Liver (tissue), 9 donors: ENCODE results near the gene SCLT1. TPM values are rescaled to one million over a fixed set of nuclear protein-coding genes. Genes with fewer than 3 reads are reported as not detected.
A peak's percentile ranks its signal among the peaks of the same experiment; 100 is the strongest.

ENCODE experiments used
- DNase-seq: peaks from one replicate; pipeline ENCODE4 v3.0.0-alpha.2; 2017; ENCODE audit warnings: low spot score
- H3K27ac ChIP-seq, 2 donors: one replicate each; pipeline ENCODE4 v1.7.0; 2013; ENCODE audit warnings: inconsistent platforms in 2 of 2, low read length in 2 of 2, control low read depth in 1 of 2, low read depth in 1 of 2, mild to moderate bottlenecking in 1 of 2
- H3K27me3 ChIP-seq, 4 donors: one replicate each; pipeline versions ENCODE4 v1.6.1 to v1.7.0; 2013; ENCODE audit warnings: low read length in 3 of 4, inconsistent platforms in 1 of 4, mild to moderate bottlenecking in 1 of 4, moderate library complexity in 1 of 4; ENCODE audit not compliant: control insufficient read depth in 4 of 4, insufficient read depth in 4 of 4
- H3K36me3 ChIP-seq, 4 donors: one replicate each; pipeline versions ENCODE4 v1.6.1 to v1.7.0; 2013; ENCODE audit warnings: low read length in 3 of 4, mild to moderate bottlenecking in 3 of 4, low read depth in 1 of 4, moderate library complexity in 1 of 4; ENCODE audit not compliant: control insufficient read depth in 4 of 4, insufficient read depth in 3 of 4
- H3K4me1 ChIP-seq, 4 donors: one replicate each; pipeline versions ENCODE4 v1.6.1 to v1.7.0; 2013; ENCODE audit warnings: low read length in 3 of 4, mild to moderate bottlenecking in 3 of 4, moderate library complexity in 1 of 4; ENCODE audit not compliant: control insufficient read depth in 4 of 4, insufficient read depth in 4 of 4
- H3K4me3 ChIP-seq, 3 donors: one replicate each; pipeline versions ENCODE4 v1.6.1 to v1.7.0; 2013; ENCODE audit warnings: low read length in 3 of 3, control low read depth in 1 of 3, low read depth in 1 of 3, mild to moderate bottlenecking in 1 of 3
- H3K9ac ChIP-seq, 2 donors: one replicate each; pipeline ENCODE4 v1.7.0; 2013; ENCODE audit warnings: low read length in 2 of 2, mild to moderate bottlenecking in 2 of 2, moderate library complexity in 2 of 2, control low read depth in 1 of 2, low read depth in 1 of 2
- H3K9me3 ChIP-seq, 4 donors: one replicate each; pipeline versions ENCODE4 v1.6.1 to v1.7.0; 2013; ENCODE audit warnings: low read length in 3 of 4; ENCODE audit not compliant: control insufficient read depth in 4 of 4
- EGR1 ChIP-seq, 2 donors: IDR thresholded peaks; 2 replicates each; pipeline ENCODE4 v1.6.1; 2016 to 2018; ENCODE audit warnings: antibody characterized with exemption in 2 of 2, low read depth in 2 of 2
- FOXA1 ChIP-seq: IDR thresholded peaks from 2 replicates; pipeline ENCODE4 v1.6.1; 2016; ENCODE audit warnings: antibody characterized with exemption
- FOXA2 ChIP-seq: IDR thresholded peaks from 2 replicates; pipeline ENCODE4 v1.6.1; 2016; ENCODE audit warnings: antibody characterized with exemption
- GABPA ChIP-seq, 2 donors: IDR thresholded peaks in 1 of 2; conservative IDR thresholded peaks in 1 of 2; 2 replicates each; pipeline ENCODE4 v1.6.1; 2016; ENCODE audit warnings: antibody characterized with exemption in 2 of 2, mild to moderate bottlenecking in 1 of 2, moderate library complexity in 1 of 2
- HNF4A ChIP-seq, 2 donors: conservative IDR thresholded peaks; 2 replicates each; pipeline ENCODE4 v1.6.1; 2016; ENCODE audit warnings: antibody characterized with exemption in 2 of 2, mild to moderate bottlenecking in 2 of 2
- NR2F2 ChIP-seq: IDR thresholded peaks from 2 replicates; pipeline ENCODE4 v1.6.1; 2016; ENCODE audit warnings: antibody characterized with exemption
- RAD21 ChIP-seq, 2 donors: IDR thresholded peaks; 2 replicates each; pipeline ENCODE4 v1.6.1; 2016; ENCODE audit warnings: antibody characterized with exemption in 2 of 2, mild to moderate bottlenecking in 2 of 2
- SP1 ChIP-seq: IDR thresholded peaks from 2 replicates; pipeline ENCODE4 v1.6.1; 2018; ENCODE audit warnings: antibody characterized with exemption, mild to moderate bottlenecking
- TAF1 ChIP-seq: conservative IDR thresholded peaks from 2 replicates; pipeline ENCODE4 v1.6.1; 2016; ENCODE audit warnings: antibody characterized with exemption, mild to moderate bottlenecking
- YY1 ChIP-seq: IDR thresholded peaks from 2 replicates; pipeline ENCODE4 v1.6.1; 2016; ENCODE audit warnings: antibody characterized with exemption, mild to moderate bottlenecking
- WGBS: extraction: QIAGEN DNeasy Blood & Tissue Kit; methylation state at CpG from one replicate; pipeline ENCODE4 v1.1.7; 2013; 5-methylcytosine and 5-hydroxymethylcytosine counted together
- polyA plus RNA-seq, 2 donors: library from polyadenylated mRNA; stranded (reverse) in 1 of 2; unstranded in 1 of 2; fragments of 200-250 nt in 1 of 2; fragments of >200 nt in 1 of 2; fragmentation: Nextera tagmentation in 1 of 2; extraction: Ambion mirVana in 1 of 2; gene quantifications; one replicate each; pipeline versions ENCODE4 v1.2.1 to v1.2.3, GENCODE V29; 2013 to 2015
- total RNA-seq, 2 donors: library from RNA; depleted of rRNA; stranded (reverse); fragments of >200 nt; gene quantifications; one replicate each; pipeline ENCODE4 v1.2.3, GENCODE V29; 2014
- TF ChIP-seq, protein P1 (sequence below): IDR thresholded peaks from 2 replicates; pipeline ENCODE4 v1.6.1; 2016; ENCODE audit warnings: antibody characterized with exemption, mild to moderate bottlenecking
- TF ChIP-seq, protein P2 (sequence below): IDR thresholded peaks from 2 replicates; pipeline ENCODE4 v1.6.1; 2016; ENCODE audit warnings: antibody characterized with exemption
- TF ChIP-seq, protein P3 (sequence below): fragments of 150-350 bp; IDR thresholded peaks from 2 replicates; pipeline ENCODE4 v1.5.1; 2017; ENCODE audit warnings: improper control_type of control experiment, low read depth, low read length; ENCODE audit not compliant: missing input control
- TF ChIP-seq, protein P4 (sequence below): IDR thresholded peaks from 2 replicates; pipeline ENCODE4 v1.6.1; 2016; ENCODE audit warnings: antibody characterized with exemption
- TF ChIP-seq, protein P5 (sequence below): IDR thresholded peaks from 2 replicates; pipeline ENCODE4 v1.6.1; 2016; ENCODE audit warnings: antibody characterized with exemption
- donor health status: healthy.
- donor health status: healthy.
- donor health status: healthy.
- donor health status: healthy.
- donor health status: healthy.

Gene SCLT1
- total and polyA plus RNA-seq, 4 donors: 1.2 to 14.2 (median 4.0) TPM

DNA sequence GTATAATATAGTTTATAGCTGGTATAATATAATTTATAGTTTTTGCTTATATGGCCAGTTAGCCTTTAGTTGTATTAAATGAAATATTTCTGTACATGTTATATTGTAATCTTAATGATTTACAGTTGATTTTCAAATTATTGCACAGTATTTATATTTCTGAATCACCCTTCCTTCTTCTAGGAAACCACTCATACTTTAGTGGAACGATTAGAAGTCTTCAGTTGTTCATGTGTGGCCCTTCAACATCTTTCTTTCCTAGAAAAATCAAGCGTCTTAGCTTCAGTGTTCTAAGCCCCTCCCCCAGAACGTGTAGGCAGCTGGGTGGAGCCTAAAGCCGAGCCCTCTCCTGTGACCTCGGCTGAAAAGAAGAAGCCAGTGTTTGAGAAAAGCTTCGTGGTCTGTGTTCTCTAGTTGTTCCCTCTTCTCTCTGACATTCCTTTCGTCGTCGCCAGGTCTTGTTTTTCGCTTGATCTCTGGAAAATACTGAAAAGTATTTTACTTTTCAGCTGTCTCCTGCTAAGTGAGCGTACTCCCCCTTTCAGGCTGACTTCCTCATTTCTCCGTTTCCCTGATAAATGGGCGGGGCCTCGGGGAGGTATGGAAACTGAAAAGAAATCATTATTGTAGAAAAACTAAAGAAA lies 2.6 kb upstream of the SCLT1 start, which contains the start of gene C4orf33 (continued):
- TF ChIP-seq YY1 (peak; percentile 66), RAD21 (IDR thresholded peaks at IDR 0.05) (peak; percentile 29 to 41), HNF4A (conservative IDR thresholded peaks at IDR 0.05) (peak in 1 of 2 donors; percentile 7), NR2F2 (peak; percentile 62), FOXA1 (no peak)
- TF ChIP-seq, protein P1, sequence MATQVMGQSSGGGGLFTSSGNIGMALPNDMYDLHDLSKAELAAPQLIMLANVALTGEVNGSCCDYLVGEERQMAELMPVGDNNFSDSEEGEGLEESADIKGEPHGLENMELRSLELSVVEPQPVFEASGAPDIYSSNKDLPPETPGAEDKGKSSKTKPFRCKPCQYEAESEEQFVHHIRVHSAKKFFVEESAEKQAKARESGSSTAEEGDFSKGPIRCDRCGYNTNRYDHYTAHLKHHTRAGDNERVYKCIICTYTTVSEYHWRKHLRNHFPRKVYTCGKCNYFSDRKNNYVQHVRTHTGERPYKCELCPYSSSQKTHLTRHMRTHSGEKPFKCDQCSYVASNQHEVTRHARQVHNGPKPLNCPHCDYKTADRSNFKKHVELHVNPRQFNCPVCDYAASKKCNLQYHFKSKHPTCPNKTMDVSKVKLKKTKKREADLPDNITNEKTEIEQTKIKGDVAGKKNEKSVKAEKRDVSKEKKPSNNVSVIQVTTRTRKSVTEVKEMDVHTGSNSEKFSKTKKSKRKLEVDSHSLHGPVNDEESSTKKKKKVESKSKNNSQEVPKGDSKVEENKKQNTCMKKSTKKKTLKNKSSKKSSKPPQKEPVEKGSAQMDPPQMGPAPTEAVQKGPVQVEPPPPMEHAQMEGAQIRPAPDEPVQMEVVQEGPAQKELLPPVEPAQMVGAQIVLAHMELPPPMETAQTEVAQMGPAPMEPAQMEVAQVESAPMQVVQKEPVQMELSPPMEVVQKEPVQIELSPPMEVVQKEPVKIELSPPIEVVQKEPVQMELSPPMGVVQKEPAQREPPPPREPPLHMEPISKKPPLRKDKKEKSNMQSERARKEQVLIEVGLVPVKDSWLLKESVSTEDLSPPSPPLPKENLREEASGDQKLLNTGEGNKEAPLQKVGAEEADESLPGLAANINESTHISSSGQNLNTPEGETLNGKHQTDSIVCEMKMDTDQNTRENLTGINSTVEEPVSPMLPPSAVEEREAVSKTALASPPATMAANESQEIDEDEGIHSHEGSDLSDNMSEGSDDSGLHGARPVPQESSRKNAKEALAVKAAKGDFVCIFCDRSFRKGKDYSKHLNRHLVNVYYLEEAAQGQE: peak; percentile 17

DNA sequence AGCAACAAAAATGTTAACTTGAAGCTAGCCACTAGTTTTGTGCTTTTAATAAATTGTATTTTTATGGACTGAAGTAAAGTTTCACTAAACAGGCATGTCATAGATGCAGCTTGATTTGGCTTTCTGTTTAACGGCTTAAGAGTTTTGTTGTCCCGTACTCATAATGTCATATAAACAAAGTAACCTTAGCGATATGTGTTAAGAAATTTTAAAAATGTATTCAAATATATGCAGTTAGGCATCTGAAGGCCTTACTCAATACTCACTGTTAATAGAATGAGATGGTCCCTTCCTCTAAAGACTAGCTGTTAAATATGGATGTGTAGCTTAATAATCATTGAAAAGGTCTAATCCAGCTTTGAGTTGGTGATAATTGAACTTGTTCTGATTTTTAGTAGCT lies 1.0 kb upstream of the SCLT1 start:
- 85% methylated on average over 3 of the region's 3 CpGs for WGBS

More for the DNA sequence above, 1.0 kb upstream of the SCLT1 start:
- Histone ChIP-seq H3K9ac (no peak overlapping the region), H3K4me3 (no peak overlapping the region), H3K4me1 (peaks cover 2 to 10% (median 2%) of the 10 kb centered on the region in 4 donors), H3K27me3 (no peaks in the 10 kb centered on the region), H3K27ac (no peak overlapping the region), H3K9me3 (no peaks in the 10 kb centered on the region), H3K36me3 (no peaks in the 10 kb centered on the region)
- DNase-seq: no peak
- no peak for TF ChIP-seq RAD21 (IDR thresholded peaks at IDR 0.05)
- TF ChIP-seq FOXA2: no peak
- no peak for TF ChIP-seq NR2F2
- TF ChIP-seq, protein P2, sequence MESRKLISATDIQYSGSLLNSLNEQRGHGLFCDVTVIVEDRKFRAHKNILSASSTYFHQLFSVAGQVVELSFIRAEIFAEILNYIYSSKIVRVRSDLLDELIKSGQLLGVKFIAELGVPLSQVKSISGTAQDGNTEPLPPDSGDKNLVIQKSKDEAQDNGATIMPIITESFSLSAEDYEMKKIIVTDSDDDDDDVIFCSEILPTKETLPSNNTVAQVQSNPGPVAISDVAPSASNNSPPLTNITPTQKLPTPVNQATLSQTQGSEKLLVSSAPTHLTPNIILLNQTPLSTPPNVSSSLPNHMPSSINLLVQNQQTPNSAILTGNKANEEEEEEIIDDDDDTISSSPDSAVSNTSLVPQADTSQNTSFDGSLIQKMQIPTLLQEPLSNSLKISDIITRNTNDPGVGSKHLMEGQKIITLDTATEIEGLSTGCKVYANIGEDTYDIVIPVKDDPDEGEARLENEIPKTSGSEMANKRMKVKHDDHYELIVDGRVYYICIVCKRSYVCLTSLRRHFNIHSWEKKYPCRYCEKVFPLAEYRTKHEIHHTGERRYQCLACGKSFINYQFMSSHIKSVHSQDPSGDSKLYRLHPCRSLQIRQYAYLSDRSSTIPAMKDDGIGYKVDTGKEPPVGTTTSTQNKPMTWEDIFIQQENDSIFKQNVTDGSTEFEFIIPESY: no peak
- no peak for TF ChIP-seq EGR1 (IDR thresholded peaks at IDR 0.05; ENCODE audit: low read depth in 2 of 2)
- TF ChIP-seq SP1: no peak
- TF ChIP-seq, protein P1: no peak
- TF ChIP-seq, protein P3, sequence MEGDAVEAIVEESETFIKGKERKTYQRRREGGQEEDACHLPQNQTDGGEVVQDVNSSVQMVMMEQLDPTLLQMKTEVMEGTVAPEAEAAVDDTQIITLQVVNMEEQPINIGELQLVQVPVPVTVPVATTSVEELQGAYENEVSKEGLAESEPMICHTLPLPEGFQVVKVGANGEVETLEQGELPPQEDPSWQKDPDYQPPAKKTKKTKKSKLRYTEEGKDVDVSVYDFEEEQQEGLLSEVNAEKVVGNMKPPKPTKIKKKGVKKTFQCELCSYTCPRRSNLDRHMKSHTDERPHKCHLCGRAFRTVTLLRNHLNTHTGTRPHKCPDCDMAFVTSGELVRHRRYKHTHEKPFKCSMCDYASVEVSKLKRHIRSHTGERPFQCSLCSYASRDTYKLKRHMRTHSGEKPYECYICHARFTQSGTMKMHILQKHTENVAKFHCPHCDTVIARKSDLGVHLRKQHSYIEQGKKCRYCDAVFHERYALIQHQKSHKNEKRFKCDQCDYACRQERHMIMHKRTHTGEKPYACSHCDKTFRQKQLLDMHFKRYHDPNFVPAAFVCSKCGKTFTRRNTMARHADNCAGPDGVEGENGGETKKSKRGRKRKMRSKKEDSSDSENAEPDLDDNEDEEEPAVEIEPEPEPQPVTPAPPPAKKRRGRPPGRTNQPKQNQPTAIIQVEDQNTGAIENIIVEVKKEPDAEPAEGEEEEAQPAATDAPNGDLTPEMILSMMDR: no peak
- TF ChIP-seq FOXA1: no peak
- TF ChIP-seq, protein P4, sequence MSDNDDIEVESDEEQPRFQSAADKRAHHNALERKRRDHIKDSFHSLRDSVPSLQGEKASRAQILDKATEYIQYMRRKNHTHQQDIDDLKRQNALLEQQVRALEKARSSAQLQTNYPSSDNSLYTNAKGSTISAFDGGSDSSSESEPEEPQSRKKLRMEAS: no peak
- TF ChIP-seq YY1: no peak
- no peak for TF ChIP-seq HNF4A (conservative IDR thresholded peaks at IDR 0.05)
- no peak for TF ChIP-seq GABPA (IDR thresholded peaks at IDR 0.05 in 1 of 2, conservative IDR thresholded peaks at IDR 0.05 in 1 of 2)
- TF ChIP-seq TAF1: no peak
- TF ChIP-seq, protein P5, sequence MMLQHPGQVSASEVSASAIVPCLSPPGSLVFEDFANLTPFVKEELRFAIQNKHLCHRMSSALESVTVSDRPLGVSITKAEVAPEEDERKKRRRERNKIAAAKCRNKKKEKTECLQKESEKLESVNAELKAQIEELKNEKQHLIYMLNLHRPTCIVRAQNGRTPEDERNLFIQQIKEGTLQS: no peak
